Endodermal cell (in vitro differentiated cells): ENCODE results near the gene SMOC2. TPM values are rescaled to one million over a fixed set of nuclear protein-coding genes. Genes with fewer than 3 reads are reported as not detected.
A peak's percentile ranks its signal among the peaks of the same experiment; 100 is the strongest.

Source experiments
- DNase-seq: peaks from one replicate; pipeline ENCODE4 v3.0.0-alpha.2; 2017
- H3K27ac ChIP-seq: 2 replicates; pipeline ENCODE4 v1.5.1; 2013; ENCODE audit warnings: mild to moderate bottlenecking, low read depth, low read length, moderate library complexity
- H3K27me3 ChIP-seq: 2 replicates; pipeline ENCODE4 v1.6.1; 2013; ENCODE audit warnings: mild to moderate bottlenecking, low read length, moderate library complexity; ENCODE audit not compliant: insufficient read depth, control insufficient read depth, poor library complexity, severe bottlenecking
- H3K36me3 ChIP-seq: 2 replicates; pipeline ENCODE4 v1.7.0; 2013; ENCODE audit warnings: mild to moderate bottlenecking, low read length, moderate library complexity; ENCODE audit not compliant: control insufficient read depth, insufficient read depth
- H3K4me1 ChIP-seq: one replicate; pipeline ENCODE4 v1.7.0; 2013; ENCODE audit warnings: low read length; ENCODE audit not compliant: control insufficient read depth, insufficient read depth
- H3K4me3 ChIP-seq: 2 replicates; pipeline ENCODE4 v1.5.1; 2013; ENCODE audit warnings: mild to moderate bottlenecking, low read length, moderate library complexity
- H3K9ac ChIP-seq: 2 replicates; pipeline ENCODE4 v1.6.1; 2013; ENCODE audit warnings: mild to moderate bottlenecking, low read length, moderate library complexity; ENCODE audit not compliant: poor library complexity, severe bottlenecking; ENCODE audit errors: extremely low read depth
- H3K9me3 ChIP-seq: 2 replicates; pipeline ENCODE4 v1.6.1; 2013; ENCODE audit warnings: mild to moderate bottlenecking, low read length, moderate library complexity; ENCODE audit not compliant: control insufficient read depth
- H3K27ac Mint-ChIP-seq: 2 replicates; pipeline ENCODE4 v1.8.0; 2020; ENCODE audit warnings: mixed read lengths
- H3K27me3 Mint-ChIP-seq: 2 replicates; pipeline ENCODE4 v1.8.0; 2021; ENCODE audit warnings: mild to moderate bottlenecking, mixed read lengths; ENCODE audit not compliant: insufficient read depth
- H3K36me3 Mint-ChIP-seq: 2 replicates; pipeline ENCODE4 v1.8.0; 2020; ENCODE audit warnings: low read depth, mixed read lengths
- H3K4me1 Mint-ChIP-seq: 2 replicates; pipeline ENCODE4 v1.8.0; 2020; ENCODE audit warnings: mixed read lengths
- H3K4me3 Mint-ChIP-seq: 2 replicates; pipeline ENCODE4 v1.8.0; 2020; ENCODE audit warnings: mild to moderate bottlenecking, moderate library complexity, mixed read lengths
- H3K9me3 Mint-ChIP-seq: 2 replicates; pipeline ENCODE4 v1.8.0; 2020; ENCODE audit warnings: mild to moderate bottlenecking, mixed read lengths
- CTCF ChIP-seq: fragments of 200-600 bp; sonication (generic); conservative IDR thresholded peaks from 2 replicates; pipeline ENCODE4 v1.5.0; 2021; ENCODE audit warnings: antibody characterized with exemption, mild to moderate bottlenecking
- WGBS, 2 experiments: methylation state at CpG; one replicate each; pipeline versions ENCODE4 v1.1.5 to v1.1.7; 2013; ENCODE audit warnings: missing lambda C conversion rate in 2 of 2, mixed read lengths in 1 of 2; ENCODE audit not compliant: insufficient coverage in 1 of 2, insufficient read length in 1 of 2; 5-methylcytosine and 5-hydroxymethylcytosine counted together
- total RNA-seq, 2 donors: library from RNA; stranded (reverse); fragmentation: NEBNext Ultra II Directional in 1 of 2; extraction: Animal tissue kit (Norgen Biotek cat#: 25700) in 1 of 2; gene quantifications; 2 replicates in 1 of 2; 3 replicates in 1 of 2; pipeline ENCODE4 v1.2.1, GENCODE V29; 2021

SMOC2 gene
- total RNA-seq, 2 donors from 2014 or later = 0.20 TPM; not detected in 1

GRCh38 chr6:168410554-168411011, 30.4 kb upstream of the SMOC2 start:
- WGBS, 2 experiments = 89 to 92% methylated on average over 11 to 19 of the region's 19 CpGs
- Histone ChIP-seq H3K4me3 (no peak overlapping the region), H3K9me3 (no peaks in the 10 kb centered on the region), H3K27ac (no peak overlapping the region), H3K36me3 (no peaks in the 10 kb centered on the region), H3K27me3 (no peaks in the 10 kb centered on the region), H3K4me1 (no peaks in the 10 kb centered on the region), H3K9ac (no peak overlapping the region)
- TF ChIP-seq CTCF = no peak
- peak; percentile 32 for DNase-seq
- no peaks in the 10 kb centered on the region for H3K36me3 Mint-ChIP-seq
- no peak overlapping the region for H3K4me3 Mint-ChIP-seq
- no peak overlapping the region for H3K27ac Mint-ChIP-seq
- H3K9me3 Mint-ChIP-seq = no peaks in the 10 kb centered on the region
- H3K27me3 Mint-ChIP-seq = no peaks in the 10 kb centered on the region
- no peaks in the 10 kb centered on the region for H3K4me1 Mint-ChIP-seq

GRCh38 chr6:168411130-168411529, 29.9 kb upstream of the SMOC2 start:
- H3K9ac ChIP-seq = no peak overlapping the region
- H3K36me3 Mint-ChIP-seq = no peaks in the 10 kb centered on the region
- H3K36me3 ChIP-seq = no peaks in the 10 kb centered on the region
- H3K4me3 ChIP-seq = no peak overlapping the region
- WGBS, 2 experiments = 91 to 94% methylated on average over 20 to 21 of the region's 21 CpGs
- H3K4me1 Mint-ChIP-seq = no peaks in the 10 kb centered on the region
- H3K4me3 Mint-ChIP-seq = no peak overlapping the region
- H3K27me3 ChIP-seq = no peaks in the 10 kb centered on the region
- no peaks in the 10 kb centered on the region for H3K27me3 Mint-ChIP-seq
- TF ChIP-seq CTCF = no peak
- H3K4me1 ChIP-seq = no peaks in the 10 kb centered on the region
- DNase-seq = peak; percentile 40
- H3K9me3 ChIP-seq = no peaks in the 10 kb centered on the region
- no peaks in the 10 kb centered on the region for H3K9me3 Mint-ChIP-seq
- H3K27ac Mint-ChIP-seq = no peak overlapping the region
- no peak overlapping the region for H3K27ac ChIP-seq

GRCh38 chr6:168411793-168412192, 29.2 kb upstream of the SMOC2 start:
- WGBS, 2 experiments = 96 to 98% methylated on average over 17 to 28 of the region's 28 CpGs
- no peaks in the 10 kb centered on the region for H3K9me3 Mint-ChIP-seq
- no peak overlapping the region for H3K4me3 Mint-ChIP-seq

More at GRCh38 chr6:168411793-168412192, 29.2 kb upstream of the SMOC2 start:
- Histone ChIP-seq H3K9ac (no peak overlapping the region), H3K9me3 (no peaks in the 10 kb centered on the region), H3K27me3 (no peaks in the 10 kb centered on the region), H3K36me3 (no peaks in the 10 kb centered on the region), H3K4me1 (no peaks in the 10 kb centered on the region), H3K4me3 (no peak overlapping the region), H3K27ac (no peak overlapping the region)
- Mint-ChIP-seq H3K27ac (no peak overlapping the region), H3K27me3 (no peaks in the 10 kb centered on the region), H3K4me1 (no peaks in the 10 kb centered on the region), H3K36me3 (no peaks in the 10 kb centered on the region)
- DNase-seq = peak; percentile 12
- TF ChIP-seq CTCF = no peak
